ENCODE data around the gene AGR3. TPM values are rescaled to one million over a fixed set of nuclear protein-coding genes. Genes with fewer than 3 reads are reported as not detected.

The AGR3 gene
- total RNA-seq (2014; rRNA removed; shearing (Covaris generic)) (not detected in 2 replicates), polyA plus RNA-seq (2016; fragmentation: Nextera tagmentation; extraction: Ambion mirVana) (not detected in 2 replicates)

- H3K27ac ChIP-seq, result no peak within 1 kb of the TSS
- no peaks in the 10 kb centered on the region for H3K27me3 ChIP-seq (replicated peaks; ENCODE audit: insufficient read depth)
- H3K9me3 ChIP-seq (ENCODE audit: low read depth), result no peaks in the 10 kb centered on the region
- H3K9me2 ChIP-seq (ENCODE audit: insufficient read depth), result no peaks in the 10 kb centered on the region
- no peaks in the 10 kb centered on the region for H3K36me3 ChIP-seq (ENCODE audit: low read depth)
- H3K4me1 ChIP-seq (ENCODE audit: insufficient read depth), result no peaks in the 10 kb centered on the region
- no peak within 1 kb of the TSS for H3K4me2 ChIP-seq (ENCODE audit: unreplicated experiment)
- H4K20me1 ChIP-seq (ENCODE audit: insufficient read depth), result no peaks in the 10 kb centered on the region
- no peaks in the 10 kb centered on the region for H3F3A ChIP-seq (ENCODE audit: insufficient read depth)
- no peak within 1 kb of the TSS for H2AFZ ChIP-seq
- no peaks in the 10 kb centered on the region for H3K79me2 ChIP-seq (ENCODE audit: insufficient read depth)
- in situ Hi-C loops (cut with MboI), result no loop called here
- WGBS, 2 experiments (ENCODE audit: low coverage in 1 of 2, low lambda C conversion rate in 2 of 2, missing lambda C conversion rate in 2 of 2), result 94 to 95% methylated on average over 1 of the region's 1 CpG
- DNase-seq, result no peak
- no peak within 1 kb of the TSS for H3K9ac ChIP-seq
- TF ChIP-seq EZH2 (IDR thresholded peaks at IDR 0.05; ENCODE audit: insufficient read depth, poor library complexity, severe bottlenecking) (no peak), EZH2phosphoT487 (IDR thresholded peaks at IDR 0.05; ENCODE audit: insufficient read depth, low read depth) (no peak)
- no peak within 1 kb of the TSS for H3K4me3 ChIP-seq
Observed at GRCh38 chr7:16881844-16882243, at the start of gene AGR3. AGR3 (minus strand) TSS chr7:16881983; CDS start chr7:16878618, 3,365 bp downstream.

GRCh38 chr7:16930946-16931345, 49.2 kb upstream of the AGR3 start:
- Histone ChIP-seq H3K27ac (no peak overlapping the region), H3K9ac (no peak overlapping the region), H2AFZ (no peak overlapping the region), H4K20me1 (ENCODE audit: insufficient read depth) (no peaks in the 10 kb centered on the region), H3K36me3 (ENCODE audit: low read depth) (no peaks in the 10 kb centered on the region), H3K79me2 (ENCODE audit: insufficient read depth) (no peaks in the 10 kb centered on the region), H3K27me3 (replicated peaks; ENCODE audit: insufficient read depth) (no peaks in the 10 kb centered on the region), H3F3A (ENCODE audit: insufficient read depth) (peaks cover 7% of the 10 kb centered on the region; the same call in 1 of the 2 replicates), H3K9me2 (ENCODE audit: insufficient read depth) (no peaks in the 10 kb centered on the region), H3K4me1 (ENCODE audit: insufficient read depth) (peaks cover 19% of the 10 kb centered on the region), H3K4me3 (no peak overlapping the region), H3K4me2 (ENCODE audit: unreplicated experiment) (no peak overlapping the region), H3K9me3 (ENCODE audit: low read depth) (no peaks in the 10 kb centered on the region)
- in situ Hi-C loops (cut with MboI), result no loop called here
- WGBS, 2 experiments (ENCODE audit: low coverage in 1 of 2, low lambda C conversion rate in 2 of 2, missing lambda C conversion rate in 2 of 2), result 95 to 97% methylated on average over 4 of the region's 4 CpGs
- TF ChIP-seq EZH2phosphoT487 (IDR thresholded peaks at IDR 0.05; ENCODE audit: insufficient read depth, low read depth) (no peak), EZH2 (IDR thresholded peaks at IDR 0.05; ENCODE audit: insufficient read depth, poor library complexity, severe bottlenecking) (no peak)
- no peak for DNase-seq

- Histone ChIP-seq H3K27me3 (replicated peaks; ENCODE audit: insufficient read depth) (no peaks in the 10 kb centered on the region), H3K9me2 (ENCODE audit: insufficient read depth) (no peaks in the 10 kb centered on the region), H3K9me3 (ENCODE audit: low read depth) (no peaks in the 10 kb centered on the region), H2AFZ (no peak overlapping the region), H3K9ac (no peak overlapping the region), H3K4me3 (no peak overlapping the region), H3K36me3 (ENCODE audit: low read depth) (no peaks in the 10 kb centered on the region), H3F3A (ENCODE audit: insufficient read depth) (no peaks in the 10 kb centered on the region), H3K79me2 (ENCODE audit: insufficient read depth) (no peaks in the 10 kb centered on the region), H3K4me1 (ENCODE audit: insufficient read depth) (0 out of 2 replicates have a peak, but pooled peaks cover 7% of the 10 kb centered on the region), H3K27ac (no peak overlapping the region), H4K20me1 (ENCODE audit: insufficient read depth) (no peaks in the 10 kb centered on the region), H3K4me2 (ENCODE audit: unreplicated experiment) (no peak overlapping the region)
- TF ChIP-seq EZH2phosphoT487 (IDR thresholded peaks at IDR 0.05; ENCODE audit: insufficient read depth, low read depth) (no peak), EZH2 (IDR thresholded peaks at IDR 0.05; ENCODE audit: insufficient read depth, poor library complexity, severe bottlenecking) (no peak)
- no peak for DNase-seq
- in situ Hi-C loops (cut with MboI), result no loop called here
- 88 to 95% methylated on average over 1 of the region's 1 CpG for WGBS, 2 experiments (ENCODE audit: low coverage in 1 of 2, low lambda C conversion rate in 2 of 2, missing lambda C conversion rate in 2 of 2)
Observed at GRCh38 chr7:16929146-16929762, 47.5 kb upstream of the AGR3 start.

- no peaks in the 10 kb centered on the region for H3K9me3 ChIP-seq (ENCODE audit: low read depth)
- WGBS, 2 experiments (ENCODE audit: low coverage in 1 of 2, low lambda C conversion rate in 2 of 2, missing lambda C conversion rate in 2 of 2), result 72 to 76% methylated on average over 1 of the region's 1 CpG
- no peaks in the 10 kb centered on the region for H3K79me2 ChIP-seq (ENCODE audit: insufficient read depth)
- no peak overlapping the region for H3K4me3 ChIP-seq
- H3F3A ChIP-seq (ENCODE audit: insufficient read depth), result no peaks in the 10 kb centered on the region
- TF ChIP-seq EZH2 (IDR thresholded peaks at IDR 0.05; ENCODE audit: insufficient read depth, poor library complexity, severe bottlenecking) (no peak), EZH2phosphoT487 (IDR thresholded peaks at IDR 0.05; ENCODE audit: insufficient read depth, low read depth) (no peak)
- DNase-seq, result no peak
- no peak overlapping the region for H3K4me2 ChIP-seq (ENCODE audit: unreplicated experiment)
- H3K36me3 ChIP-seq (ENCODE audit: low read depth), result no peaks in the 10 kb centered on the region
- H4K20me1 ChIP-seq (ENCODE audit: insufficient read depth), result no peaks in the 10 kb centered on the region
- in situ Hi-C loops (cut with MboI), result no loop called here
- H3K27ac ChIP-seq, result no peak overlapping the region
- peaks cover 17% of the 10 kb centered on the region; the same call in 1 of the 2 replicates for H3K4me1 ChIP-seq (ENCODE audit: insufficient read depth)
- no peak overlapping the region for H3K9ac ChIP-seq
- no peaks in the 10 kb centered on the region for H3K27me3 ChIP-seq (replicated peaks; ENCODE audit: insufficient read depth)
- H2AFZ ChIP-seq, result peak overlapping the region; percentile 77
- no peaks in the 10 kb centered on the region for H3K9me2 ChIP-seq (ENCODE audit: insufficient read depth)
Observed at GRCh38 chr7:16926861-16927260, 45.1 kb upstream of the AGR3 start.
